Measurements from ENCODE around the gene PHAF1. TPM values are rescaled to one million over a fixed set of nuclear protein-coding genes. Genes with fewer than 3 reads are reported as not detected.

Gene PHAF1
- total RNA-seq, 2 experiments from 2014 or later, result 12.7 to 14.0 TPM

- CTCF ChIA-PET, result interaction anchor here (0.9 to 1.4 kb wide), 5 partner anchors 14 to 154 kb away, joined by 3 to 6 read pairs (median 5); partner anchors contain the start of gene TMEM208
- peaks cover 4% of the 10 kb centered on the region for H3K36me3 Mint-ChIP-seq (ENCODE audit: low read depth)
- peak overlapping the region; percentile 47 for H3K27ac Mint-ChIP-seq
- POLR2A ChIA-PET, result no interaction called here
- peaks cover 33% of the 10 kb centered on the region for H3K4me1 Mint-ChIP-seq
- peak overlapping the region; percentile 70 for H3K4me3 Mint-ChIP-seq
- intact Hi-C loops (cut with DNase I, micrococcal nuclease), result loop anchor here in 1 of 2 experiments (1.0 kb wide), 1 partner anchor 12 kb away; the partner anchor contains the start of genes FBXL8 and TRADD
- DNase-seq (no peak), ATAC-seq (no peak)
- H3K27me3 Mint-ChIP-seq, result peaks cover 66% of the 10 kb centered on the region
- H3K9me3 Mint-ChIP-seq (ENCODE audit: low read depth), result no peaks in the 10 kb centered on the region
Measured at GRCh38 chr16:67170949-67171649, 61.4 kb downstream of the PHAF1 start.

GRCh38 chr16:67173323-67173722, 63.6 kb downstream of the PHAF1 start:
- Mint-ChIP-seq H3K27ac (peak overlapping the region; percentile 53), H3K4me3 (peak overlapping the region; percentile 68), H3K9me3 (ENCODE audit: low read depth) (no peaks in the 10 kb centered on the region), H3K4me1 (peaks cover 31% of the 10 kb centered on the region), H3K36me3 (ENCODE audit: low read depth) (peaks cover 5% of the 10 kb centered on the region), H3K27me3 (peaks cover 59% of the 10 kb centered on the region)
- DNase-seq, result no peak
- ChIA-PET CTCF (interaction anchor here (0.6 to 5.3 kb wide), 6 partner anchors 11 to 67 kb away, joined by 3 to 39 read pairs (median 4); partner anchors contain the start of gene HSF4), POLR2A (interaction anchor here (0.6 to 0.7 kb wide), 2 partner anchors 10 to 146 kb away, joined by 3 to 4 read pairs; no protein-coding TSS in a partner anchor)
- no peak for ATAC-seq
- intact Hi-C loops (cut with DNase I, micrococcal nuclease), result no loop called here

GRCh38 chr16:67173808-67174705, 64.3 kb downstream of the PHAF1 start:
- Mint-ChIP-seq H3K36me3 (ENCODE audit: low read depth) (peaks cover 7% of the 10 kb centered on the region), H3K4me3 (peak overlapping the region; percentile 68), H3K9me3 (ENCODE audit: low read depth) (no peaks in the 10 kb centered on the region), H3K4me1 (peaks cover 36% of the 10 kb centered on the region), H3K27ac (peak overlapping the region; percentile 53), H3K27me3 (peaks cover 57% of the 10 kb centered on the region)
- DNase-seq (peak; percentile 79), ATAC-seq (peak; percentile 50)
- intact Hi-C loops (cut with DNase I, micrococcal nuclease), result loop anchor here in 1 of 2 experiments (1.0 kb wide), 1 partner anchor 10 kb away; the partner anchor contains the start of gene HSF4
- CTCF ChIA-PET, result interaction anchor here (0.6 to 5.3 kb wide), 6 partner anchors 12 to 156 kb away, joined by 3 to 39 read pairs (median 4); partner anchors contain the start of gene HSF4
- POLR2A ChIA-PET, result interaction anchor here (0.6 to 0.7 kb wide), 2 partner anchors 11 to 147 kb away, joined by 3 to 4 read pairs; no protein-coding TSS in a partner anchor

- intact Hi-C loops (cut with DNase I, micrococcal nuclease), result loop anchor here in 1 of 2 experiments (1.0 kb wide), 1 partner anchor 10 kb away; the partner anchor contains the start of gene HSF4
- Mint-ChIP-seq H3K27ac (no peak overlapping the region), H3K36me3 (ENCODE audit: low read depth) (peaks cover 7% of the 10 kb centered on the region), H3K4me1 (peaks cover 34% of the 10 kb centered on the region), H3K4me3 (no peak overlapping the region), H3K9me3 (ENCODE audit: low read depth) (no peaks in the 10 kb centered on the region), H3K27me3 (peaks cover 55% of the 10 kb centered on the region)
- ChIA-PET CTCF (interaction anchor here (0.7 to 5.3 kb wide), 5 partner anchors 11 to 157 kb away, joined by 3 to 39 read pairs (median 6); partner anchors contain the start of gene HSF4), POLR2A (no interaction called here)
- no peak for DNase-seq
- no peak for ATAC-seq
Measured at GRCh38 chr16:67174706-67175231, 65.0 kb downstream of the PHAF1 start.

- no peak for ATAC-seq
- ChIA-PET POLR2A (interaction anchor here (0.6 kb wide), 1 partner anchor 9 kb away, joined by 3 read pairs; no protein-coding TSS in a partner anchor), CTCF (interaction anchor here (0.6 to 5.3 kb wide), 12 partner anchors 8 to 271 kb away, joined by 3 to 39 read pairs (median 5); partner anchors contain the start of gene HSF4)
- Mint-ChIP-seq H3K27me3 (peaks cover 45% of the 10 kb centered on the region), H3K4me1 (peaks cover 24% of the 10 kb centered on the region), H3K27ac (no peak overlapping the region), H3K36me3 (ENCODE audit: low read depth) (peaks cover 3% of the 10 kb centered on the region), H3K9me3 (ENCODE audit: low read depth) (no peaks in the 10 kb centered on the region), H3K4me3 (no peak overlapping the region)
- DNase-seq, result no peak
- intact Hi-C loops (cut with DNase I, micrococcal nuclease), result no loop called here
Measured at GRCh38 chr16:67176662-67177061, 66.9 kb downstream of the PHAF1 start.

- Mint-ChIP-seq H3K36me3 (ENCODE audit: low read depth) (peaks cover 3% of the 10 kb centered on the region), H3K4me3 (peak overlapping the region; percentile 43), H3K27ac (no peak overlapping the region), H3K4me1 (peaks cover 24% of the 10 kb centered on the region), H3K9me3 (ENCODE audit: low read depth) (no peaks in the 10 kb centered on the region), H3K27me3 (peaks cover 37% of the 10 kb centered on the region)
- intact Hi-C loops (cut with DNase I, micrococcal nuclease), result no loop called here
- CTCF ChIA-PET, result interaction anchor here (1.0 to 5.3 kb wide), 7 partner anchors 7 to 270 kb away, joined by 4 to 39 read pairs (median 5); partner anchors contain the start of genes EXOC3L1 and HSF4
- POLR2A ChIA-PET, result interaction anchor here (0.8 kb wide), 1 partner anchor 17 kb away, joined by 3 read pairs; no protein-coding TSS in a partner anchor
- ATAC-seq (peak; percentile 72), DNase-seq (peak; percentile 85)
Measured at GRCh38 chr16:67177743-67178699, 68.3 kb downstream of the PHAF1 start.

GRCh38 chr16:67179421-67180080, 69.8 kb downstream of the PHAF1 start:
- no peak overlapping the region for H3K27ac Mint-ChIP-seq
- H3K27me3 Mint-ChIP-seq, result peaks cover 26% of the 10 kb centered on the region
- intact Hi-C loops (cut with DNase I, micrococcal nuclease), result loop anchor here in 1 of 2 experiments (10.0 kb wide), 1 partner anchor 905 kb away; the partner anchor contains the start of gene NFATC3
- H3K36me3 Mint-ChIP-seq (ENCODE audit: low read depth), result peaks cover 3% of the 10 kb centered on the region
- DNase-seq (peak; percentile 57), ATAC-seq (no peak)
- peaks cover 14% of the 10 kb centered on the region for H3K4me1 Mint-ChIP-seq
- no peaks in the 10 kb centered on the region for H3K9me3 Mint-ChIP-seq (ENCODE audit: low read depth)
- CTCF ChIA-PET, result interaction anchor here (1.0 kb wide), 1 partner anchor 119 kb away, joined by 3 read pairs; no protein-coding TSS in a partner anchor
- no peak overlapping the region for H3K4me3 Mint-ChIP-seq
- POLR2A ChIA-PET, result no interaction called here

- CTCF ChIA-PET, result interaction anchor here (1.0 kb wide), 1 partner anchor 120 kb away, joined by 3 read pairs; no protein-coding TSS in a partner anchor
- intact Hi-C loops (cut with DNase I, micrococcal nuclease), result loop anchor here in 1 of 2 experiments (10.0 kb wide), 1 partner anchor 905 kb away; the partner anchor contains the start of gene NFATC3
- no peak for ATAC-seq
- no peak overlapping the region for H3K27ac Mint-ChIP-seq
- peaks cover 3% of the 10 kb centered on the region for H3K36me3 Mint-ChIP-seq (ENCODE audit: low read depth)
- no peak overlapping the region for H3K4me3 Mint-ChIP-seq
- no peaks in the 10 kb centered on the region for H3K9me3 Mint-ChIP-seq (ENCODE audit: low read depth)
- H3K4me1 Mint-ChIP-seq, result peaks cover 18% of the 10 kb centered on the region
- peaks cover 28% of the 10 kb centered on the region for H3K27me3 Mint-ChIP-seq
- POLR2A ChIA-PET, result no interaction called here
- no peak for DNase-seq
Measured at GRCh38 chr16:67180166-67180565, 70.4 kb downstream of the PHAF1 start.

- no peak overlapping the region for H3K4me3 Mint-ChIP-seq
- CTCF ChIA-PET, result interaction anchor here (0.9 to 2.3 kb wide), 4 partner anchors 9 to 164 kb away, joined by 3 to 7 read pairs (median 3); no protein-coding TSS in a partner anchor
- H3K4me1 Mint-ChIP-seq, result peaks cover 23% of the 10 kb centered on the region
- DNase-seq, result no peak
- no peak overlapping the region for H3K27ac Mint-ChIP-seq
- no peaks in the 10 kb centered on the region for H3K9me3 Mint-ChIP-seq (ENCODE audit: low read depth)
- POLR2A ChIA-PET, result no interaction called here
- H3K36me3 Mint-ChIP-seq (ENCODE audit: low read depth), result peaks cover 3% of the 10 kb centered on the region
- intact Hi-C loops (cut with DNase I, micrococcal nuclease), result loop anchor here in 1 of 2 experiments (10.0 kb wide), 1 partner anchor 903 kb away; the partner anchor contains the start of gene NFATC3
- no peak for ATAC-seq
- peaks cover 24% of the 10 kb centered on the region for H3K27me3 Mint-ChIP-seq
Measured at GRCh38 chr16:67181346-67181745, 71.6 kb downstream of the PHAF1 start.

Data from activated CD4-positive, alpha-beta T cell treated with anti-CD3 and anti-CD28 coated beads for 36 hours (primary cell).